Measurements from ENCODE around the gene ALKBH8.
A peak's percentile ranks its signal among the peaks of the same experiment; 100 is the strongest.
"Not testable (repeated sequence)": the region's sequence is repeated elsewhere in the genome, so short reads cannot be mapped to it uniquely, and the experiment has no call there.

ALKBH8 gene

GRCh38 chr11:107565219-107565937 lies at the start of gene ALKBH8:
TSS of gene ALKBH8 (minus strand) at chr11:107565735. CDS start at chr11:107560893, 4,842 bp downstream.
- DNase-seq: peak; percentile 83

DNA sequence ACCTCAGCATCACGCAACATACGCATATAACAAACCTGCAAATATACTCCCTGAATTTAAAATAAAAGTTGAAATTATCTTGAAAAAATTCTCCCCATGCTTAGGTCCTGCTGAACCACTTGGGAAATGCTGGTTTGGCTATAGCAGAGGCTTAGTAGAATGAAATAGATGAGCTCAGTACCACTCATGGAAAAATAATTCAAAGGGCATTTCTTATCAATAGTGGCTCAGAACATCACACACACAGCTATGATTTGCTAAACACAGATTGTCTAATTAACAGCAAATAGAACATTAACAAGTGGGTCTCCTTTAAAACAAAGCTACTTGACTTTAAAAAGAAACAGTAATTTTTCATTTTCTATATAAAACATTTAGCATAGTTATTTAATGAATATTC lies 46.9 kb upstream of the ALKBH8 start:
- no peak for DNase-seq

GRCh38 chr11:107609400-107610218 lies 44.1 kb upstream of the ALKBH8 start:
- DNase-seq: no peak

GRCh38 chr11:107608809-107609208 lies 43.3 kb upstream of the ALKBH8 start:
- DNase-seq: no peak

DNA sequence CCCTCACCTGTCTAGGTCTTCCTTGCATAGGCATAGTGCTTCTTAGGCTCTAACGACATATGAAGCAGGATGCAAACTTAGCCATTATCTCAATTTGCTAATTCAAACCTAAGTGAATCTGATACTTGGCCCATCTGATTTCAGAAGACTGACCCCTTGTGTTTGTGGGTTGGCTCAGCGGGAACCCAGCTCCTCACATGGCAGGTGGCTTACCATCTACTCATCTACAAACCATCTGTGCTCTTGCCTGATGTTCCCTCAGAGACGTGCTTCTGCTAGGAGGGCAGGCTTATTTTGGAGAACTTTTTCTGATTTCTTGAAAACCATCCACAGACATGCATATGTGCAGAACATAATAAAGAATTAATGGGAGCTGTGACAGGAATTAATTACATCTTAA lies 40.6 kb upstream of the ALKBH8 start:
- DNase-seq: no peak

DNA sequence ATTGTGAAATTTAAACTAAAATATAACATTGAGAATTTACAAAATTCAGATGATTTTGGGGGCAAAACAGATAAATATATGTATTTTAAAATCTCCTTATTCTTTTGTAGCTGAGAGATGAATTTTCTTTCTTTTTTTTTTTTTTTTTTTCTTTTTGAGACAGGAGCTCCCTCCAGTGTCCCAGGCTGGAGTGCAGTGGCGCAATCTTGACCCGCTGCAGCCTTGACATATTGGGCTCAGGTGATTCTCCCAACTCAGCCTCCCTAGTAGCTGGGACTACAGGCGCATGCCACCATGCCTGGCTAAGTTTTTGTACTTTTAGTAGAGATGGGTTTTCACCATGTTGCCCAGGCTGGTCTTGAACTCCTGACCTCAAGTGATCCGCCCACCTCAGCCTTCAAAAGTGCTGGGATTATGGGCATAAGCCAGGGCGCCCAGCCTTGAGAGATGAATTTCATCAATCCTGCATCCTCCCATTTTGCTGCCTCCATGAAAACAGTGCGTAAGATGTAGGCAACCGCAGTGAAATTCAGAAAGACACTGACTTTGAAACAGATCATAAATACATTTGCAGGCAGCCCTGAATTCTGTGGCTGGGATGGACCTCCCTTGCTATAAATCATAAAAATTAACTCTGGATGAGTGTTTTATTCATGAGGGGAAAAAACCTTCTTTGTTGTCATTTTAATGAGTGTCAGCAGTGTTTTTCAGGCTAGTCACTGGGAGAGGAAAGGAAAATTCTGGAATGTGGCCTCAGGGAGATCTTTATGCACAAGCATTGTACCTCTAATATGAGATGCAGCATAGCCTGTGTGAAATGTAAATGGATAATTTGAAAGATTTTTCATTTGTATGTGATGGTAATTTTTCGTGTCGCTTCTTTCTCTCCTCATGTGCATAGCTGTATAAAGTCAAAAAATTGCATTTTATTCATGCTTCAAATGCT lies 39.8 kb upstream of the ALKBH8 start:
- no peak for DNase-seq

- no peak for DNase-seq
Observed at GRCh38 chr11:107598225-107599139, 32.9 kb upstream of the ALKBH8 start.

DNA sequence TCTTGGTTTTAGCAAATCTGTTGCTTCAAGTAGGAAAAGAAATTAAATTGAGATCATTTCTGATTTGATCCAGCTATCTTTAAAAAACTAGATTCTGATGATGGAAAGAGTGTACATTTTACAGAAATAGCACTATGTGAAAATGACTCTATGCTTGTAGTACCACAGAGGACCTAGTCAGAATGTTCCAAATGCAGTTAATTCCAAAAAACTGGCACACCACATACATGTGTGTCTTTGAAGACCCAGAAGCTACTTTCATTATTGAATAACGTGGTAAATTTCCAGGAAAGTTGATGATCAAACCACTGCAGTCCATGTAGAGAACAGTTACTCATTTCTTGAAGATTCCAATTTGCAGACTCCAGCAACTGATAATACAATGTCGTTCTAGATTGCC lies 29.2 kb upstream of the ALKBH8 start:
- no peak for DNase-seq

GRCh38 chr11:107593951-107594350 lies 28.4 kb upstream of the ALKBH8 start:
- no peak for DNase-seq

DNA sequence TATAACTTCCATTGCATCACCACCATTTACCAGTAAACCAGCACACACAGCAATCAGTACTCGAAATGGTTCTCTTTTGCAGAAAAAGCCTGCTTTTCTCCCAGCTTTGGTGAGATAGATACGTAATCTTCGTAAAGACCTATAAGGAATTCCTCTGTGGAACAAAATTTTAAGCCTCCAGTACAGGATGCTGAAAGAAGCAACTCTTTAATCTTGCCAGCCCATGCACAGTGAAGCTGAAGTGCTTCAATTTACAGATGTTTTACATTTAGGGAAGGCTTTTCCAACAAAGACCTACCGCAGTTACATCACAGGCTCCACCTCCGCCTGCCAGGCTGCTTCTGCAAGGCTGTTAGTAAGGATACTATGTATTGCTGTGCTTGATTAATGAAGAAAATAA lies 27.3 kb upstream of the ALKBH8 start:
- no peak for DNase-seq

- DNase-seq: peak; percentile 40
Observed at GRCh38 chr11:107592231-107592590, 26.7 kb upstream of the ALKBH8 start.

DNA sequence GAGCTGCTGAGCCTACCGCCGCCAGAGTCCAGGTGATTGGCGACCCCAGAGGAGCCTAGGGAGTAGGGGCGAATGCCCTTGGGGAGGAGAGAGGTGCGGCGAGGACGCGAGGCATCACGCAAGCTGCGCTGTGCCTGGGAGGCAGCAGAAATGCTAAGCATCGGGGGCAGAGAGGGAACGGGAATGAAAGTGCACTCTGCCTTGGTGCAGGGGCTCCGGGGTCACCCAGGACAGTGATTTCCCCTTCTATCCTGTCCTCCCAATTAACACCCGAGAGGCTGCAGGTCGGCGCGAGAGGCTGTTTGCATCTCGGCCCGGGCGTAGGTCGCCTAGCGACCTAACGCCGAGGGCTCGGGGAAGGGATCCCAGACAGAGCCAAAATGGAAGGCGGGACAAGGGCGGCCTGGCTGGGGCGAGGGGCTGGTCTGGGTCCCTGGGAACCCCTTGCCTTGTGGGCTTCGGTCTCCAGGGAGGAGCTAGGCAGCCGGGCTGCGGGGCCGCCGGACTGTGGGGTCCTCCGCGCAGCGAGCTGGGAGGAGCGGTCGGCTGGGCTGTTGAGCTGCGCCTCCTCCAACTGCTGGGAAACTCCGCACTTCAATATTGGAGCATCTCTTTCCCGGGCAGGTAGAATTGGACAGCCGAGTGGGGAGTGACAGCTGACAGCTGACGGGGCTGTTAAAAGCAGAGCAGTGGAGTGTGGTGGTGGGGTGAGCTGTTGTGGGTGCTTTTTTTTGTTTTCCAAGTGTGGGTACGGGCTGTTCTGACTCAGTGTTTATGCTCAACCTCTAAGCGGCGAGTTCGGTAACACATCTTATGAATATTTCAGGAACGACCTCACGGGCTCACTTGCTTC lies 26.1 kb upstream of the ALKBH8 start:
- DNase-seq: peak; percentile 40

DNA sequence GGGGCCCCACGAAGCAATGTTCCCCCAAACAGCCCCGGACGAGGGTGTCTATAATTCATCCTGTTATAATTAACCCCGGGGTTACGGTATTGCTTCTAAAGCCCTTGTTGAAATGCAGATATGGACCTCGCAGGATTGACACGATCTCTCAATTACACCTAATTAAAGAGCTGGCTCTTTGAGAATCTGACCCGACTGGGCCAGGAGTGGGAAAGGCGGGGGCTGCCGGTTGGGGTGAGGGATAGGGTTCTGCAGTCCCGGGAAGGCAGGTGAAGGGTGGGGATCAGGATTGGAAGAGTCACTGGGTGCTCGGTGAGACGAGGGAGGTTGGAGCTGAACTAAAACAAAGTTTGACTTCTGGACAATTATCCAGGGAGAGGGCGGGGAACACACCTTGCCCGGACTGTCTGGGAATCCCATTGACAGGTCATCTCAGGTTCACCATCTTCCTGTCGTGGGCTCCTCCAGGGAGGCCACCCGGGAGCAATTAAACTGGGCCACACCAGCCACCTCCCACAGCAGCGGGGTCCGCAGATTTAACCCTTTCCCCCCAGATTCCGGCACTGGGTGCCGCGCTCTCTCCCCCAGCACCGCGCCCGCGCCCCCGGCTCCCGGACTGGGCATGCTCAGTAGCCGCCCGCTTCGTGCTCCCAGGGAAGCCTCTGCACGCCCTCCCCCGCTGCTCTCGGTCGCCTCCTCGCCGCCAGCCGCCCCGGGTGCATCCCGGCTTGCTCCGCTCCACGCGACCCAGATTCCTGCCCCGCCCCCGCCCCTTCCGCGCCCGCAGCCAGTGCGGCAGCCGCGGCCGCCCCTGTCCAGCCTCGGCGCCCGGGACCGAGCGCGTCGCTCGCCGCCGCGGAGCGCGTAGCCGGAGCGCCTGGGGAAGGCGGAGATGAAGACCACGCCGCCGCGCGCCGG lies 25.2 kb upstream of the ALKBH8 start, which contains the start of gene ELMOD1:
Gene ELMOD1, plus strand, starts transcription at position 688 of the 918 bp plus-strand sequence. CDS start 27,043 bp downstream, outside the sequence.
- DNase-seq: no peak

GRCh38 chr11:107587306-107587979 lies 21.9 kb upstream of the ALKBH8 start:
- peak; percentile 24 for DNase-seq

GRCh38 chr11:107583629-107584195 lies 18.2 kb upstream of the ALKBH8 start:
- no peak for DNase-seq

GRCh38 chr11:107581147-107581546 lies 15.6 kb upstream of the ALKBH8 start:
- DNase-seq: no peak

DNA sequence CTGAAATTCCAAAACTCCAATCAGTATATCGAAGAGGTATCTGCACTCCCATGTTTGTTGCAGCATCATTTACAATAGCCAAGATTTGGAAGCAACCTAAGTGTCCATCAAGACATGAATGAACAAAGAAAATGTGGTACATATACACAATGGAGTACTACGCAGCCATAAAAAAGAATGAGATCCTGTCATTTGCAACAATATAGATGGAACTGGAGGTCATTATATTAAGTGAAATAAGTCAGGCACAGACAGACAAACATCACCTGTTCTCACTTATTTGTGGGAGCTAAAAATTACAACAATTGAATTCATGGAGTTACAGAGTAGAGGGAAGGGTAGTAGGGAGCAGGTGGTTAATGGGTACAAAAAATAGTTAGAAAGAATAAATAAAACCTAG lies 13.6 kb upstream of the ALKBH8 start:
- not testable (repeated sequence) for DNase-seq

GRCh38 chr11:107577346-107577711 lies 11.8 kb upstream of the ALKBH8 start:
- no peak for DNase-seq

All from DMS79 treated with DMSO at 0.1 percent for 48 hours (cell line).